ENCODE results near the gene MAP3K2. TPM values are rescaled to one million over a fixed set of nuclear protein-coding genes. Genes with fewer than 3 reads are reported as not detected.

Gene MAP3K2
- total and polyA plus RNA-seq, 2 donors: 16.5 to 31.3 TPM

- Histone ChIP-seq H3K36me3 (ENCODE audit: control insufficient read depth in 2 of 2, insufficient read depth in 2 of 2, low read length in 1 of 2) (no peaks in the 10 kb centered on the region), H3K27me3 (ENCODE audit: control insufficient read depth in 2 of 2, insufficient read depth in 1 of 2, low read length in 1 of 2) (no peaks in the 10 kb centered on the region), H3K9me3 (ENCODE audit: control insufficient read depth in 2 of 2, insufficient read depth in 1 of 2, low read length in 1 of 2) (no peaks in the 10 kb centered on the region), H3K27ac (ENCODE audit: low read depth in 1 of 2, low read length in 1 of 2) (no peak overlapping the region), H3K4me3 (ENCODE audit: low read length in 2 of 2) (no peak overlapping the region), H3K4me1 (ENCODE audit: control insufficient read depth in 2 of 2, insufficient read depth in 2 of 2, low read length in 2 of 2) (no peaks in the 10 kb centered on the region)
- no peak for DNase-seq (ENCODE audit: low read depth in 6 of 9, low spot score in 9 of 9)
- 98% methylated on average over 2 of the region's 2 CpGs for WGBS
Observed at GRCh38 chr2:127351603-127352002, 36.2 kb downstream of the MAP3K2 start.

- peaks cover 0 to 4% of the 10 kb centered on the region in 2 donors for H3K36me3 ChIP-seq (ENCODE audit: control insufficient read depth in 2 of 2, insufficient read depth in 2 of 2, low read length in 1 of 2)
Observed at GRCh38 chr2:127348426-127349000, 39.3 kb downstream of the MAP3K2 start.

GRCh38 chr2:127347734-127348392, 39.9 kb downstream of the MAP3K2 start:
- Histone ChIP-seq H3K27me3 (ENCODE audit: control insufficient read depth in 2 of 2, insufficient read depth in 1 of 2, low read length in 1 of 2) (no peaks in the 10 kb centered on the region), H3K4me1 (ENCODE audit: control insufficient read depth in 2 of 2, insufficient read depth in 2 of 2, low read length in 2 of 2) (peaks cover 0 to 3% of the 10 kb centered on the region in 2 donors), H3K4me3 (ENCODE audit: low read length in 2 of 2) (no peak overlapping the region), H3K9me3 (ENCODE audit: control insufficient read depth in 2 of 2, insufficient read depth in 1 of 2, low read length in 1 of 2) (no peaks in the 10 kb centered on the region), H3K27ac (ENCODE audit: low read depth in 1 of 2, low read length in 1 of 2) (no peak overlapping the region), H3K36me3 (ENCODE audit: control insufficient read depth in 2 of 2, insufficient read depth in 2 of 2, low read length in 1 of 2) (peaks cover 0 to 6% of the 10 kb centered on the region in 2 donors)
- no peak for DNase-seq (ENCODE audit: low read depth in 6 of 9, low spot score in 9 of 9)
- whole genome bisulfite sequencing: 98% methylated on average over 1 of the region's 1 CpG

More at GRCh38 chr2:127348426-127349000, 39.3 kb downstream of the MAP3K2 start:
- Histone ChIP-seq H3K27ac (ENCODE audit: low read depth in 1 of 2, low read length in 1 of 2) (no peak overlapping the region), H3K27me3 (ENCODE audit: control insufficient read depth in 2 of 2, insufficient read depth in 1 of 2, low read length in 1 of 2) (no peaks in the 10 kb centered on the region), H3K4me1 (ENCODE audit: control insufficient read depth in 2 of 2, insufficient read depth in 2 of 2, low read length in 2 of 2) (peaks cover 0 to 3% of the 10 kb centered on the region in 2 donors), H3K4me3 (ENCODE audit: low read length in 2 of 2) (no peak overlapping the region), H3K9me3 (ENCODE audit: control insufficient read depth in 2 of 2, insufficient read depth in 1 of 2, low read length in 1 of 2) (no peaks in the 10 kb centered on the region)
- 82% methylated on average over 1 of the region's 1 CpG for WGBS
- DNase-seq (ENCODE audit: low read depth in 6 of 9, low spot score in 9 of 9): no peak

- Histone ChIP-seq H3K27ac (ENCODE audit: low read depth in 1 of 2, low read length in 1 of 2) (no peak overlapping the region), H3K4me1 (ENCODE audit: control insufficient read depth in 2 of 2, insufficient read depth in 2 of 2, low read length in 2 of 2) (peaks cover 0 to 3% of the 10 kb centered on the region in 2 donors), H3K9me3 (ENCODE audit: control insufficient read depth in 2 of 2, insufficient read depth in 1 of 2, low read length in 1 of 2) (no peaks in the 10 kb centered on the region), H3K4me3 (ENCODE audit: low read length in 2 of 2) (no peak overlapping the region), H3K36me3 (ENCODE audit: control insufficient read depth in 2 of 2, insufficient read depth in 2 of 2, low read length in 1 of 2) (peaks cover 0 to 13% of the 10 kb centered on the region in 2 donors), H3K27me3 (ENCODE audit: control insufficient read depth in 2 of 2, insufficient read depth in 1 of 2, low read length in 1 of 2) (no peaks in the 10 kb centered on the region)
- no peak for DNase-seq (ENCODE audit: low read depth in 6 of 9, low spot score in 9 of 9)
- WGBS: 96% methylated on average over 3 of the region's 3 CpGs
Observed at GRCh38 chr2:127347015-127347414, 40.8 kb downstream of the MAP3K2 start.

GRCh38 chr2:127343277-127343676, 44.5 kb downstream of the MAP3K2 start:
- Histone ChIP-seq H3K36me3 (ENCODE audit: control insufficient read depth in 2 of 2, insufficient read depth in 2 of 2, low read length in 1 of 2) (peaks cover 3 to 19% of the 10 kb centered on the region in 2 donors), H3K9me3 (ENCODE audit: control insufficient read depth in 2 of 2, insufficient read depth in 1 of 2, low read length in 1 of 2) (no peaks in the 10 kb centered on the region), H3K4me1 (ENCODE audit: control insufficient read depth in 2 of 2, insufficient read depth in 2 of 2, low read length in 2 of 2) (peaks cover 0 to 3% of the 10 kb centered on the region in 2 donors), H3K27me3 (ENCODE audit: control insufficient read depth in 2 of 2, insufficient read depth in 1 of 2, low read length in 1 of 2) (no peaks in the 10 kb centered on the region), H3K27ac (ENCODE audit: low read depth in 1 of 2, low read length in 1 of 2) (no peak overlapping the region), H3K4me3 (ENCODE audit: low read length in 2 of 2) (no peak overlapping the region)
- 97% methylated on average over 2 of the region's 2 CpGs for WGBS
- no peak for DNase-seq (ENCODE audit: low read depth in 6 of 9, low spot score in 9 of 9)

- H3K27me3 ChIP-seq (ENCODE audit: control insufficient read depth in 2 of 2, insufficient read depth in 1 of 2, low read length in 1 of 2): no peaks in the 10 kb centered on the region
- DNase-seq (ENCODE audit: low read depth in 6 of 9, low spot score in 9 of 9): no peak
- H3K4me3 ChIP-seq (ENCODE audit: low read length in 2 of 2): no peak overlapping the region
- no peak overlapping the region for H3K27ac ChIP-seq (ENCODE audit: low read depth in 1 of 2, low read length in 1 of 2)
- peaks cover 0 to 3% of the 10 kb centered on the region in 2 donors for H3K4me1 ChIP-seq (ENCODE audit: control insufficient read depth in 2 of 2, insufficient read depth in 2 of 2, low read length in 2 of 2)
- 97% methylated on average over 1 of the region's 1 CpG for WGBS
- peaks cover 5 to 19% of the 10 kb centered on the region in 2 donors for H3K36me3 ChIP-seq (ENCODE audit: control insufficient read depth in 2 of 2, insufficient read depth in 2 of 2, low read length in 1 of 2)
- no peaks in the 10 kb centered on the region for H3K9me3 ChIP-seq (ENCODE audit: control insufficient read depth in 2 of 2, insufficient read depth in 1 of 2, low read length in 1 of 2)
Observed at GRCh38 chr2:127342101-127342500, 45.7 kb downstream of the MAP3K2 start.

GRCh38 chr2:127332335-127332734, 55.4 kb downstream of the MAP3K2 start:
- no peak overlapping the region for H3K4me3 ChIP-seq (ENCODE audit: low read length in 2 of 2)
- DNase-seq (ENCODE audit: low read depth in 6 of 9, low spot score in 9 of 9): no peak
- H3K4me1 ChIP-seq (ENCODE audit: control insufficient read depth in 2 of 2, insufficient read depth in 2 of 2, low read length in 2 of 2): no peaks in the 10 kb centered on the region
- no peak overlapping the region for H3K27ac ChIP-seq (ENCODE audit: low read depth in 1 of 2, low read length in 1 of 2)
- H3K36me3 ChIP-seq (ENCODE audit: control insufficient read depth in 2 of 2, insufficient read depth in 2 of 2, low read length in 1 of 2): peaks cover 10 to 44% of the 10 kb centered on the region in 2 donors
- no peaks in the 10 kb centered on the region for H3K27me3 ChIP-seq (ENCODE audit: control insufficient read depth in 2 of 2, insufficient read depth in 1 of 2, low read length in 1 of 2)
- WGBS: 94% methylated on average over 1 of the region's 1 CpG
- no peaks in the 10 kb centered on the region for H3K9me3 ChIP-seq (ENCODE audit: control insufficient read depth in 2 of 2, insufficient read depth in 1 of 2, low read length in 1 of 2)

- H3K4me1 ChIP-seq (ENCODE audit: control insufficient read depth in 2 of 2, insufficient read depth in 2 of 2, low read length in 2 of 2): no peaks in the 10 kb centered on the region
- H3K27me3 ChIP-seq (ENCODE audit: control insufficient read depth in 2 of 2, insufficient read depth in 1 of 2, low read length in 1 of 2): no peaks in the 10 kb centered on the region
- peaks cover 8 to 50% of the 10 kb centered on the region in 2 donors for H3K36me3 ChIP-seq (ENCODE audit: control insufficient read depth in 2 of 2, insufficient read depth in 2 of 2, low read length in 1 of 2)
- H3K9me3 ChIP-seq (ENCODE audit: control insufficient read depth in 2 of 2, insufficient read depth in 1 of 2, low read length in 1 of 2): no peaks in the 10 kb centered on the region
- 98% methylated on average over 1 of the region's 1 CpG for WGBS
- no peak overlapping the region for H3K4me3 ChIP-seq (ENCODE audit: low read length in 2 of 2)
- no peak overlapping the region for H3K27ac ChIP-seq (ENCODE audit: low read depth in 1 of 2, low read length in 1 of 2)
- peak in 2 of 9 donors; percentile 19 to 47 for DNase-seq (ENCODE audit: low read depth in 6 of 9, low spot score in 9 of 9)
Observed at GRCh38 chr2:127330753-127331152, 57.0 kb downstream of the MAP3K2 start.

- H3K36me3 ChIP-seq (ENCODE audit: control insufficient read depth in 2 of 2, insufficient read depth in 2 of 2, low read length in 1 of 2): peaks cover 16 to 57% of the 10 kb centered on the region in 2 donors
- 98% methylated on average over 2 of the region's 2 CpGs for WGBS
- no peak for DNase-seq (ENCODE audit: low read depth in 6 of 9, low spot score in 9 of 9)
- no peaks in the 10 kb centered on the region for H3K9me3 ChIP-seq (ENCODE audit: control insufficient read depth in 2 of 2, insufficient read depth in 1 of 2, low read length in 1 of 2)
- no peaks in the 10 kb centered on the region for H3K4me1 ChIP-seq (ENCODE audit: control insufficient read depth in 2 of 2, insufficient read depth in 2 of 2, low read length in 2 of 2)
- no peak overlapping the region for H3K27ac ChIP-seq (ENCODE audit: low read depth in 1 of 2, low read length in 1 of 2)
- no peak overlapping the region for H3K4me3 ChIP-seq (ENCODE audit: low read length in 2 of 2)
- H3K27me3 ChIP-seq (ENCODE audit: control insufficient read depth in 2 of 2, insufficient read depth in 1 of 2, low read length in 1 of 2): no peaks in the 10 kb centered on the region
Observed at GRCh38 chr2:127326289-127326945, 61.4 kb downstream of the MAP3K2 start.
